Activated B cell treated with CpG ODN at 0.5 μM for 24 hours (primary cell): ENCODE measurements around the gene SLCO2A1. TPM values are rescaled to one million over a fixed set of nuclear protein-coding genes. Genes with fewer than 3 reads are reported as not detected.

ENCODE experiments used
- ATAC-seq: fragments of 200-7000 bp; cut with Tn5 transposase; one replicate; pipeline ENCODE4 v1.10.0; 2021; ENCODE audit warnings: low read depth, mild to moderate bottlenecking, moderate library complexity
- CTCF ChIA-PET: fragments of 350-600 bp; sonication (Branson Sonifier 250); formaldehyde crosslinking; loops from one replicate; lab custom pipeline; 2021; ENCODE audit warnings: antibody characterized with exemption; lab: Charles Lee
- POLR2A ChIA-PET: fragments of 350-600 bp; sonication (Branson Sonifier 250); formaldehyde crosslinking; loops from one replicate; lab custom pipeline; 2021; ENCODE audit warnings: antibody characterized with exemption; lab: Charles Lee
- DNase-seq: peaks from one replicate; pipeline ENCODE4 v3.0.0; 2022
- H3K27ac Mint-ChIP-seq: one replicate; pipeline ENCODE4 v1.8.0; 2020; ENCODE audit warnings: mixed read lengths
- H3K27me3 Mint-ChIP-seq: one replicate; pipeline ENCODE4 v1.8.0; 2021; ENCODE audit warnings: mixed read lengths
- H3K36me3 Mint-ChIP-seq: one replicate; pipeline ENCODE4 v1.8.0; 2021; ENCODE audit warnings: low read depth, mixed read lengths
- H3K4me1 Mint-ChIP-seq: one replicate; pipeline ENCODE4 v1.8.0; 2021; ENCODE audit warnings: mixed read lengths
- H3K4me3 Mint-ChIP-seq: one replicate; pipeline ENCODE4 v1.8.0; 2020; ENCODE audit warnings: mild to moderate bottlenecking, mixed read lengths
- H3K9me3 Mint-ChIP-seq: one replicate; pipeline ENCODE4 v1.8.0; 2020; ENCODE audit warnings: mixed read lengths
- intact Hi-C: fragments of 100-400 bp; cut with micrococcal nuclease; formaldehyde crosslinking; loops from one replicate; pipeline ENCODE4 v1.15.1; 2024
- total RNA-seq: library from RNA; stranded (reverse); gene quantifications from 2 replicates; pipeline ENCODE4 v1.2.3, GENCODE V29; 2022
- TF ChIP-seq, protein P1 (sequence below): fragments of 200-600 bp; IDR thresholded peaks from one replicate; pipeline ENCODE4 v1.8.0; 2022; ENCODE audit warnings: antibody characterized with exemption, mild to moderate bottlenecking

The SLCO2A1 gene
- total RNA-seq, 1 donor from 2014 or later, result not detected

DNA sequence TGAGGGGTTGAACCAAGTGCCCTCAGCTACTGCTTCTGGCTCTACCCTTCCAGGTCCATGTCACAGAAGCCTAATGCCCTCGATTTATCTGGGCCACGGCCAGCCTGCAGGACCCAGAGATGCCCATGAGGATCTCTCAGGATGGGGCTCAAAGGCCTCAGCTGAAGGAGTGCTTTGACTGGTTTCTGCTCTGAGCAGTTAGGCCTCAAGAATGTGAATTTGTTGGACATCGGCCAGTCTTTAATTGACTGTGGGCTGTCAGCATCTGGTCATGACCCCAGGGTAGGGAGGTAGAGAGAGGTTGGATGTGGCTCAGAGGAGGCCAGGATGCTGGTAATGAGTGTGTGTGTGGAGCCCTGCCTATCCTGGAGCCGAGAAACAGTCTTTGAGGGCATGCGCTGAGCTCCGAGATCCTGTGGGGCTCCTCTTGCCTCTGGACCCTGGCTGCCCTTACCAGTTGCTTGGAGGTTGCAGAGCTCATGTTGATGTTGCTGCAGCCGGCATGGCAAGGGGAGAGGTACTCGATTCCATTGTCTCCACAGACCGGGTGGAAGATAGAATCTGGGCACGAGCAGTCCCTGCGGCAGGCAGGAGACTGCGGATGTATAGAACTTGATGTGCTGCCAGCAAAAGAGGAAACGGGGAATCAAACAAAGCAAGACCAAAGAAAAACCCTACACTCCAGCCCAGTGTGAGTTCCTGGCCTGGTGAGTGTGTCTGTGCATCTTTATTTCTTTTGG, 84.9 kb downstream of the SLCO2A1 start:
- H3K27ac Mint-ChIP-seq, result no peak overlapping the region
- CTCF ChIA-PET, result no interaction called here
- intact Hi-C loops, result no loop called here

DNA sequence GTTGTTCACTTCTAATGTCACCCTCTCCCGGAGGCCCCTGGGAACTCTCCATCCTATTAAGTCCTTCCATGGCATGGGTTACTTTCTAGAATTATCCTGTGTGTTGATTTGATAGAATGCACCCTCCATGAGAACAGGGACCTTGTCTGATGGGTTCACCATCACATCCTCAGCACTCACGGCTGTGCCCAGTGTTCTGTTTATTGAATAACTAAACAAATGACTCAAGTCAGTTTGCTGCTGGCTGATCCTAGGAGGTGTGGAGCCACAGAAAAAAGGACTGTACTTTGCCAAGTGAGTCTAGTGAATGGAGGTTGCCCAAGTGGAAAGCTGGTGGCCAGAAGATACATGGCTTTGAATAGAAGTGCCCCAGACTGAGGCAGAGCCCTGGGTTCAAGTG, 85.5 kb downstream of the SLCO2A1 start:
- Mint-ChIP-seq H3K27ac (no peak overlapping the region), H3K4me3 (no peak overlapping the region), H3K9me3 (no peaks in the 10 kb centered on the region), H3K27me3 (peaks cover 4% of the 10 kb centered on the region), H3K4me1 (peaks cover 3% of the 10 kb centered on the region), H3K36me3 (no peaks in the 10 kb centered on the region)
- TF ChIP-seq, protein P1, sequence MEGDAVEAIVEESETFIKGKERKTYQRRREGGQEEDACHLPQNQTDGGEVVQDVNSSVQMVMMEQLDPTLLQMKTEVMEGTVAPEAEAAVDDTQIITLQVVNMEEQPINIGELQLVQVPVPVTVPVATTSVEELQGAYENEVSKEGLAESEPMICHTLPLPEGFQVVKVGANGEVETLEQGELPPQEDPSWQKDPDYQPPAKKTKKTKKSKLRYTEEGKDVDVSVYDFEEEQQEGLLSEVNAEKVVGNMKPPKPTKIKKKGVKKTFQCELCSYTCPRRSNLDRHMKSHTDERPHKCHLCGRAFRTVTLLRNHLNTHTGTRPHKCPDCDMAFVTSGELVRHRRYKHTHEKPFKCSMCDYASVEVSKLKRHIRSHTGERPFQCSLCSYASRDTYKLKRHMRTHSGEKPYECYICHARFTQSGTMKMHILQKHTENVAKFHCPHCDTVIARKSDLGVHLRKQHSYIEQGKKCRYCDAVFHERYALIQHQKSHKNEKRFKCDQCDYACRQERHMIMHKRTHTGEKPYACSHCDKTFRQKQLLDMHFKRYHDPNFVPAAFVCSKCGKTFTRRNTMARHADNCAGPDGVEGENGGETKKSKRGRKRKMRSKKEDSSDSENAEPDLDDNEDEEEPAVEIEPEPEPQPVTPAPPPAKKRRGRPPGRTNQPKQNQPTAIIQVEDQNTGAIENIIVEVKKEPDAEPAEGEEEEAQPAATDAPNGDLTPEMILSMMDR, result no peak
- ATAC-seq (no peak), DNase-seq (no peak)
- ChIA-PET POLR2A (no interaction called here), CTCF (no interaction called here)
- intact Hi-C loops, result no loop called here

More for the DNA sequence above, 84.9 kb downstream of the SLCO2A1 start:
- H3K4me1 Mint-ChIP-seq, result peaks cover 3% of the 10 kb centered on the region
- ATAC-seq (no peak), DNase-seq (no peak)
- no peaks in the 10 kb centered on the region for H3K36me3 Mint-ChIP-seq
- peaks cover 4% of the 10 kb centered on the region for H3K27me3 Mint-ChIP-seq
- no peaks in the 10 kb centered on the region for H3K9me3 Mint-ChIP-seq
- POLR2A ChIA-PET, result no interaction called here
- no peak overlapping the region for H3K4me3 Mint-ChIP-seq
- TF ChIP-seq, protein P1, result no peak

DNA sequence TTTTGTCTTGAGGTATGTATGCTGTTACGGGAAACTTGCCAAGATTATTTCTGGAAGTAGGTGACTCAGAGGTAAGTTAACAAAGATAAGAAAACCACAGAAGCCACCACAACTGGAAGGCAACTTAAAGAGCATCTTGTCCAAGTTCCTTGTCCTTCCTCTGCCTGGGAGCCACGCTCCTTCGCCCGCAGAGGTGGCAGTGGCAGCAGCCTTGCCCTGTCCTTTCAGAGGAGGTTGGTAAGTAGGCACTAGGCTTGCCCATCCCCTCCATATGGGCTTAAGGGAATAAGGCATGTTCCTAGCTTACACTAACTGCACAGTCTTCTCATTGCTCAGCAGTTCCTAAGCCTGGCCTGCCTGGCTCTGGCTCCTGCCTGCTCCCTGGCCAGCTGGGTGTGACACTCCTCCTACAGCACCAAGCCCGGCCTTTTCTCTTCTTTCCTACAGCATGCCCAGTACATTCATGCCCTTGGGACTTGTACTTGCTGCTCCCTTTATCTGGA, 86.0 kb downstream of the SLCO2A1 start:
- intact Hi-C loops, result no loop called here
- Mint-ChIP-seq H3K9me3 (no peaks in the 10 kb centered on the region), H3K4me3 (no peak overlapping the region), H3K36me3 (no peaks in the 10 kb centered on the region), H3K27ac (no peak overlapping the region), H3K27me3 (peaks cover 4% of the 10 kb centered on the region), H3K4me1 (peaks cover 3% of the 10 kb centered on the region)
- ATAC-seq (no peak), DNase-seq (no peak)
- TF ChIP-seq, protein P1, result no peak
- ChIA-PET CTCF (no interaction called here), POLR2A (no interaction called here)

DNA sequence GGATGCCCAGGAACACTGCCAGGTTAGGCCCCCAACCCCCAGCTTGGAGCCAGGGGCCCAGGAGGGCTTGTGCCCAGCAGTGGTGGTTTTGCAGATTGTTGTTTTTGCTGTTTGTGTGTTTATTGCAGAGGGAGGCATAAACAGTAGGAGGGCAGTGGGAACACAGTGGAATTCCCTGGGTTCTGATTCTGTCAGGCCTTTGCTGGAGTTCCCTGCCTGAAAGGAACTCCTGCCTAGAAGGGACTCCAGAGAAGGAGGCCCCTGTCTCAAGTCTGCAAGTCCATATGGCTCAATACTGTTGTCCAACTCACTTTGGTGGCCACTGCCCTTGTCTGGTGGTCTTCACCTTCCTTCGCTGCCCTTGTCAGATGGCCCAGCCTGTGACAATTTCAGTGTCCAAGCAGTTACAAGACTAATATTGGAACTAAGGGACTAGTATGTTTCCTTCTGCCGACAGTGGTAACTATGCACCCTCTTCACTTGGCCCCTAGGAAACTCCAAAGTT, 86.6 kb downstream of the SLCO2A1 start:
- DNase-seq (no peak), ATAC-seq (no peak)
- Mint-ChIP-seq H3K9me3 (no peaks in the 10 kb centered on the region), H3K27ac (no peak overlapping the region), H3K27me3 (peaks cover 4% of the 10 kb centered on the region), H3K36me3 (no peaks in the 10 kb centered on the region), H3K4me3 (no peak overlapping the region), H3K4me1 (peaks cover 3% of the 10 kb centered on the region)
- ChIA-PET CTCF (no interaction called here), POLR2A (no interaction called here)
- intact Hi-C loops, result no loop called here
- TF ChIP-seq, protein P1, result no peak

DNA sequence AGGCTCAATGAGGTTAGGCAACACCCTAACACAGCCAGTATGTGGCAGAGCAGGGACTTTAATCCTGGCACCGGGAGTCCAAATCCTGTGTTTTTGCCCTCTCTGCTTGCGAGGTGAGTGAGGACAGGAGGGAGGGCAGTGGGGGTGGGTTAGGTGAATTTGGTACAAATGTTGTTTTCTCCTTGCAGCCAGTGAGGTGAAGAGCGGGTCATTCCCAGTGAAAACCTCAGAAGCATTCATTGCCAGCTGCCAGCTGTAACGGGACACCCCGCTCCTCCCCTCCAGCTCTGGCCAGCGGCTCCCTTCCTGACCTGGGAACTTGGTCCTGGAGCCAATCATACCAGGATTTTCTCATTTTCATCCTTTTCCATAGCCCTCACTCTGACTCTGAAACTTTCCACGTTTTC, 88.3 kb downstream of the SLCO2A1 start:
- Mint-ChIP-seq H3K9me3 (no peaks in the 10 kb centered on the region), H3K36me3 (no peaks in the 10 kb centered on the region), H3K27me3 (peaks cover 7% of the 10 kb centered on the region), H3K27ac (no peak overlapping the region), H3K4me1 (peaks cover 3% of the 10 kb centered on the region), H3K4me3 (no peak overlapping the region)
- CTCF ChIA-PET, result no interaction called here
- intact Hi-C loops, result no loop called here
- POLR2A ChIA-PET, result no interaction called here
- DNase-seq (no peak), ATAC-seq (no peak)
- TF ChIP-seq, protein P1, result no peak
